Measurements from ENCODE around the gene UTF1. TPM values are rescaled to one million over a fixed set of nuclear protein-coding genes. Genes with fewer than 3 reads are reported as not detected.
A peak's percentile ranks its signal among the peaks of the same experiment; 100 is the strongest.

The UTF1 gene
- polyA plus RNA-seq, 3 donors from 2014 or later = not detected

- DNase-seq = no peak
- Mint-ChIP-seq H3K27ac (no peak overlapping the region), H3K4me3 (no peak overlapping the region), H3K4me1 (no peaks in the 10 kb centered on the region), H3K27me3 (ENCODE audit: low read depth in 3 of 3) (peaks cover 0 to 4% (median 3%) of the 10 kb centered on the region in 3 donors), H3K9me3 (peaks cover 0 to 3% (median 0%) of the 10 kb centered on the region in 6 donors), H3K36me3 (no peaks in the 10 kb centered on the region)
Observed at GRCh38 chr10:133209641-133210040, 20.4 kb upstream of the UTF1 start.

GRCh38 chr10:133210398-133211140, 19.4 kb upstream of the UTF1 start:
- peaks cover 0 to 3% (median 0%) of the 10 kb centered on the region in 6 donors for H3K9me3 Mint-ChIP-seq
- DNase-seq = no peak
- no peaks in the 10 kb centered on the region for H3K36me3 Mint-ChIP-seq
- no peaks in the 10 kb centered on the region for H3K4me1 Mint-ChIP-seq
- no peak overlapping the region for H3K27ac Mint-ChIP-seq
- H3K27me3 Mint-ChIP-seq (ENCODE audit: low read depth in 3 of 3) = peaks cover 0 to 4% (median 3%) of the 10 kb centered on the region in 3 donors
- no peak overlapping the region for H3K4me3 Mint-ChIP-seq

- Mint-ChIP-seq H3K36me3 (no peaks in the 10 kb centered on the region), H3K27me3 (ENCODE audit: low read depth in 3 of 3) (peaks cover 0 to 6% (median 4%) of the 10 kb centered on the region in 3 donors), H3K9me3 (peaks cover 0 to 3% (median 0%) of the 10 kb centered on the region in 6 donors), H3K27ac (no peak overlapping the region), H3K4me1 (no peaks in the 10 kb centered on the region), H3K4me3 (no peak overlapping the region)
- no peak for DNase-seq
Observed at GRCh38 chr10:133211141-133211830, 18.7 kb upstream of the UTF1 start.

DNA sequence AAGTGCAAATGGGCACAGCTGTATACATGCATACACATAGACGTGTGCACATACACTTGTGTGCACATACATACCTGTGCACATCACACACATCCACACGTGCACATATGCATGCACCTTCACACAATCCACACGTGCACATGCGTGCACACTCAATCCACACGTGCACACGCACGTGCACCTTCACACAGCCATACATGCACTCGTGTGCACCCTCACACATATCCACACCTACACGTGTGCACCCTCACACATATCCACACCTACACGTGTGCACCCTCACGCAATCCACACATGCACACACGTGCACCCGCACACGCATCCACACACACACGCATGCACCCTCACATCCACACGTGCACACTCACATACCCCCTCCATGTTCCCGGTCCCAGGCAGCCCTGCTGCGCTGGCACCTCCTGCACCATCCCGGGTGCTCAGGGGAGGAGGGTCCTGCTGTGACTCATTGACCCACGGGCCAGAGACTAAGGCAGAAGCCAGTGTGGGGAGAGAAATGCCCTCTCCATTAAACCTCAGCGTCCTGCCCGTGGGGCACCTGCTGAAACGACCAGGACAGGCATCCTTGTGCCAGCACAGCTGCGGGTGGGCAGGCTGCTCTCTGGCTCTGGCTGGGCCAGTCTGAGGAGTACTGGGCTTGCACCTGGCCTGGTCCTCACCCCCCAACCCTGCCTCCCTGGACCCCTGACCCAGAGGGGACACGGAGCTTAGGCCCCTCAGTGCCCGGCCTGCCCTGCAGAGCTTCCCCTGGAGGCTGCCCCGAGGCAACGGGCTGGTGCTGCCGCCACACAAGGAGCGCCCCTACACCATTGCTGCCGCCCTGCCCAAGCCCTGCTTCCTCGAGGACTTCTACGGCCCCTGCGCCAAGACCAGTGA, 17.8 kb upstream of the UTF1 start:
- Mint-ChIP-seq H3K27ac (no peak overlapping the region), H3K36me3 (no peaks in the 10 kb centered on the region), H3K4me1 (no peaks in the 10 kb centered on the region), H3K9me3 (peaks cover 0 to 3% (median 0%) of the 10 kb centered on the region in 6 donors), H3K27me3 (ENCODE audit: low read depth in 3 of 3) (peaks cover 0 to 7% (median 6%) of the 10 kb centered on the region in 3 donors), H3K4me3 (no peak overlapping the region)
- no peak for DNase-seq

- H3K36me3 Mint-ChIP-seq = no peaks in the 10 kb centered on the region
- H3K4me1 Mint-ChIP-seq = no peaks in the 10 kb centered on the region
- H3K4me3 Mint-ChIP-seq = no peak overlapping the region
- DNase-seq = no peak
- no peak overlapping the region for H3K27ac Mint-ChIP-seq
- H3K27me3 Mint-ChIP-seq (ENCODE audit: low read depth in 3 of 3) = peaks cover 0 to 7% (median 6%) of the 10 kb centered on the region in 3 donors
- H3K9me3 Mint-ChIP-seq = peaks cover 0 to 3% (median 0%) of the 10 kb centered on the region in 6 donors
Observed at GRCh38 chr10:133212853-133213494, 17.0 kb upstream of the UTF1 start.

DNA sequence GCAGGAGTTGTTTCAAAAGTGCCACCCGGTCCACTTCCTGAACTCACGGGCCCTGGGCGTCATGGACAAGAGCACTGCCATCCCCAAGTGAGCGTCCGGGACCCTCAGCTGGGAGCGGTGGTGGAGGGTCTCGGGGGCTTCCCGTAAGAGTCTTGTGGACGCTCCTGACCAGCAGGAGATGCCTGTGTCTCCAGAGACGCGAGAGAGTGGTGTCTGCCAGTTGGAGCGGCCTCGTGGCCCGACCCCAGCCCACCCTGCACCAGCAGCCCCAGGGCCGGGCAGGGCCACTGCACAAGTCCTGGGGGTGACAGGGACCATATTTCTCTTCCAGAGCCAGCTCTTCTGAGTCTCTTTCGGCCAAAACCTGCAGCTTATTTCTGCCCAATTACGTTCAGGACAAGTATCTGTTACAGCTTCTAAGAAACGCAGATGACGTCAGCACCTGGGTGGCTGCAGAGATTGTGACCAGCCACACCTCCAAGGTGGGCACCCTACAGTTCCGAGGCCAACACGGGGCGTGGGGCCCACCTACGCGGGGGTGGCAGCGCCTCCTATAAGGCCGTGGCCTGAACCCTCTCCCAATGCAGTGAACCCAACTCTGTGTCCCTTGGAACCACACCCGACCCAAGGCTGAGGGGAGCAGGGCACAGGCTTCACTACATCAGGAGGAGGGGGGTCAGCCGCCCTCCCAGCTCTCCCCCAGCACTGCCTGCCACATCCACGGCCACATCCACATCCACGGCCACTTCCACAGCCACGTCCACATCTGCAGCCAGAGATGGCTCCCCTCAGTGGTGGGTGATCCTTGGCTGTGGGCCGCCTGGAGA, 16.2 kb upstream of the UTF1 start:
- Mint-ChIP-seq H3K4me3 (no peak overlapping the region), H3K27ac (no peak overlapping the region), H3K27me3 (ENCODE audit: low read depth in 3 of 3) (peaks cover 0 to 9% (median 6%) of the 10 kb centered on the region in 3 donors), H3K36me3 (no peaks in the 10 kb centered on the region), H3K9me3 (peaks cover 0 to 3% (median 0%) of the 10 kb centered on the region in 6 donors), H3K4me1 (no peaks in the 10 kb centered on the region)
- no peak for DNase-seq

GRCh38 chr10:133214468-133215410, 15.3 kb upstream of the UTF1 start:
- Mint-ChIP-seq H3K9me3 (peaks cover 0 to 3% (median 0%) of the 10 kb centered on the region in 6 donors), H3K4me1 (no peaks in the 10 kb centered on the region), H3K27me3 (ENCODE audit: low read depth in 3 of 3) (peaks cover 0 to 9% (median 6%) of the 10 kb centered on the region in 3 donors), H3K4me3 (no peak overlapping the region), H3K36me3 (no peaks in the 10 kb centered on the region), H3K27ac (no peak overlapping the region)
- DNase-seq = no peak

DNA sequence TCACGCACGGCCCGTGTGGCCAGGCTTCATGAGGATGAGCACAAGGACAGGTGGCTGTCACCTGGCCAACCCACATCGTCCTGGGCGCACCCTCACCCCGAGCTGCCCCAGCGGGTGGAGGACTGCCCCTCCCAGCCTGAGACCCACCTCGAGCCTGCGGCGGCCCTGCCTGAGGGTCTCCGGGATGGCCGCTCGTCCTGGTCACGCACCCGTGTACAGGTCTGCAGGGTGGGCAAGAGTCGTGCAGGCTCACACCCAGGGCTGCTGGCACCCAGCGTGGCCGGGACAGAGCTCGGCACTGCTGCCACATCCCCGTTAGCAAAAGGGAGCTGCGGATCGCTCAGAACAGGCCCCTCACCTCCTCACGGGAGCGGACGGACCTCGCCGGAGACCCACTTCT, 14.4 kb upstream of the UTF1 start:
- H3K27ac Mint-ChIP-seq = peak overlapping the region in 1 of 6 donors; percentile 23
- H3K4me3 Mint-ChIP-seq = no peak overlapping the region
- no peak for DNase-seq
- H3K27me3 Mint-ChIP-seq (ENCODE audit: low read depth in 3 of 3) = peaks cover 0 to 9% (median 4%) of the 10 kb centered on the region in 3 donors
- H3K36me3 Mint-ChIP-seq = no peaks in the 10 kb centered on the region
- peaks cover 0 to 3% (median 0%) of the 10 kb centered on the region in 6 donors for H3K9me3 Mint-ChIP-seq
- no peaks in the 10 kb centered on the region for H3K4me1 Mint-ChIP-seq

DNA sequence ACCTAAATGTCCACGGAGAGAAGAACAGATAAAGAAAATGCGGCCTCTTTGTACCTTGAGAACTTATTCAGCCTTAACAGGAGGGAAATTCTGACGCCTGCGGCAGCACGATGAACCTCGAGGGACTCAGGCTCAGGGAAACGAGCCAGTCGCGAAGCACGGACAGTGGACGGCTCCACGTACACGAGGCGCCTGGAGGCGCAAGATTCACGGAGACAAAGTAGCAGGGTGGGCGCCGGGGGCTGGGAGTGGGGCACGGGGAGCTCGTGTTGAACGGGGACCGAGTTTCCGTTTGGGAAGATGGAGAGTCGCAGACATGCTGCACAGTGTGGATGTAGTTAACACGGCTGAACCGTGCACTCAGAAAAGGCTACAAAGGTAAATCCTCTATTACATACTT, 13.2 kb upstream of the UTF1 start:
- Mint-ChIP-seq H3K27me3 (ENCODE audit: low read depth in 3 of 3) (peaks cover 0 to 9% (median 4%) of the 10 kb centered on the region in 3 donors), H3K4me3 (no peak overlapping the region), H3K4me1 (no peaks in the 10 kb centered on the region), H3K9me3 (peaks cover 0 to 5% (median 0%) of the 10 kb centered on the region in 6 donors), H3K36me3 (no peaks in the 10 kb centered on the region), H3K27ac (no peak overlapping the region)
- DNase-seq = no peak

GRCh38 chr10:133217800-133218589, 12.0 kb upstream of the UTF1 start:
- Mint-ChIP-seq H3K9me3 (peaks cover 0 to 2% (median 0%) of the 10 kb centered on the region in 6 donors), H3K4me3 (no peak overlapping the region), H3K36me3 (no peaks in the 10 kb centered on the region), H3K4me1 (no peaks in the 10 kb centered on the region), H3K27me3 (ENCODE audit: low read depth in 3 of 3) (peaks cover 0 to 5% (median 4%) of the 10 kb centered on the region in 3 donors), H3K27ac (no peak overlapping the region)
- DNase-seq = no peak

- H3K27me3 Mint-ChIP-seq (ENCODE audit: low read depth in 3 of 3) = peaks cover 0 to 6% (median 4%) of the 10 kb centered on the region in 3 donors
- no peak overlapping the region for H3K4me3 Mint-ChIP-seq
- no peak for DNase-seq
- no peak overlapping the region for H3K27ac Mint-ChIP-seq
- peaks cover 0 to 2% (median 0%) of the 10 kb centered on the region in 6 donors for H3K9me3 Mint-ChIP-seq
- H3K36me3 Mint-ChIP-seq = no peaks in the 10 kb centered on the region
- H3K4me1 Mint-ChIP-seq = no peaks in the 10 kb centered on the region
Observed at GRCh38 chr10:133218891-133219290, 11.1 kb upstream of the UTF1 start.

Data from immature natural killer cell (primary cell).